NCI-H2107 treated with DMSO at 0.1 percent for 48 hours (cell line): ENCODE measurements around the gene PAX9.
A peak's percentile ranks its signal among the peaks of the same experiment; 100 is the strongest.

Experiments
- DNase-seq: peaks from one replicate; lab custom pipeline; 2025; ENCODE audit not compliant: unreplicated experiment; lab: John Stamatoyannopoulos, UW

PAX9 gene

DNA sequence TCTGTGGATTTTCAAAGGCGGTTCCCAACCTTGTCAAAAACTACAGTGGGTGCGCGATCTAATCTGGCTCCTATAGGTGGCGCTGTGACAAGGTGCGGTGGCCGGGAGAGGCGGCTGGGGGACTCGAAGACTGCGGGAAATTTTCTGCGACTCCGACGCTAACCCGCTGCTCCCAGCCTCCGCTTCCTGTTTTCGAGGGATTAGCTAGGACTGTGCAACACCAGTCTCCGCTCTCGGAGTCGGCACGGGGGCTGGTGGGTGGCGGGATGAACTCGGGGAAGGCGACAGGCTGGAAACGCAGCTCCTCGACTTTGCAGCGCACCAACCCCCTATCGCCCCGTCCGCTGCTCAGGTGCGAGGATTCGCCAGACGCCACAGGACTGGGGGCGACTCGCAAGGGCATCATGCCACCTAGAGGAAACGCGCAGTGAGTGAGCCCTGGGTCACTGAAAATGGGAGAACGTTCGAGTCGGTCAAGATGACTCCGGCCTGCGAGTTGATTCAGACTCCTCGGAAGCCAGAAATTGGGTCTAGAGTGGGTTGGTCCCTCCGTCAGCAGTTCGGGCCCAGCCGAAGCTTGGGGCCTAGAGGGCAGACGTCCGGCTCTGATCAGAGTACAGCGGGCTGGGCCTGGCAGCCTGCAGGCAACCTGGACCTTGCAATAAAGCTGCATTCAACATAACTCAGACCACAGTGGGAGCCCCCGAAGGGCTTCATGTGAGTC, 5.5 kb upstream of the PAX9 start:
- peak; percentile 73 for DNase-seq

DNA sequence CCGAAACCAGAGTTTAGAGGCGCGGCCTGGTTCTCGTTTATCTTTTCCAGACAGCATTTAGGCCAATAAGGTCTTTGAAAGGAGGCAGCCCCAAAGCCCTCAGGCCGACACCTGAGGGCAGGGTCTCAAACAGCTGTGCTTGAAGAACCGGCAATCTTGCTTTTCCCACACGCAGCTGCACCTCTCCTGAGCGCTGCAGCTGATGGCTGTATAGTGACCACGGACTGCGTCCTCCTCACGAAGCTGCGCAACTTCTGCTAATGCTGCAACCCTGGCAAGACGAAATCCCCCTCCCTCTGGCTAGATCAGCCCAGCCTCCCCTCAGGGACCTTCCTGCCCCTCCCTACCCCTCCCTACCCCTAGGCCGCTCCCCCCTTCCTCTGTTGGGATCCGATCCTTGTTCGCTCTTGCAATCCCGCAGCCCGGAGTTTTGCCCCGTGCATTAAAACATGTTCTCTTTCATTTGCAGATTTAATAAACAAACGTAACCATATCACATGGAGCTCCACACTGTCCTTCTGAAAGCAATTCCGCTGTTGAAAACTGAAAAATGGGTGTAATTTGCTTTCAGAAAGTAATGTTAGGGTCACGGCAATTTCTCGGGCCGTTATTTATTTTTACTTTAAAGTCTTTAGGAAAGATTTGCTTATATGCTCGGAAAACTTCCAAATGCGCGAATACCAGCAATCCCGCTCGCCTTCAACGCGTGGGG, 4.8 kb upstream of the PAX9 start:
- no peak for DNase-seq

DNA sequence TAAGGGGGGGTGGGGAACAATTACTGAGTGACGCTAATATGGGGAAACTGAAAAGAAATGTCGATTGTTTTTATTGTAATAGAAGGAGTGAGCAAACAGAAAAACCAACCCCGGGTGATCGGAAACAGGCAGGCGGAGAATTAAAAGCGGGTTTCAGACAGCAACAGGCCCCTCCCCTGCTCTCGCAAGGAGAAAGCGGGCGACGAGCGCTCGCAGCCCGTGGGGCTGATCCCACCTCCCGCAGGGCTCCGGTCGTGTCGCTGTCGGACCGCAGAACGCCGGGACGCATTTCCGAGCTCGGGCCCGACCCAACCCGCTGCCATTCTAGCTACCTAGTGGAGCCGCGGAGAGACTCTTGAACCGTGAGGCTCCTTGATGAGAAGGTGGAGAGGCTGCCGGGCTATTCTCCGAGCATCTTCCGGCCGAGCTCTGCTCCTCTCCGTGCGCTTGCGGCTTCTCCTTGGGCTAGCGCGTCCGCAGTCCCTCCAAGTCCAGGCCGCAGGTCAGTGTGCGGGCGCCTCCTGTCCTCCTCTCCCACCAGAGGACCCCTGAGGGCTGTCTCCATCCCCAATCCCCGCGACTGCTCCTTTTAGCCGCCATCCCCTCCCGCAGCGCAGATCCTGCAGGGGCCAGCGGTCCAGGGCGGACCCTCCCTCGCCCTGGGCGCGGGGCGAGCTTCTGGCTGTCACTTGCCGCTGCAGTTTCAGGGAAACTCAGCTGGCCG, 4.1 kb upstream of the PAX9 start:
- peak; percentile 16 for DNase-seq

DNA sequence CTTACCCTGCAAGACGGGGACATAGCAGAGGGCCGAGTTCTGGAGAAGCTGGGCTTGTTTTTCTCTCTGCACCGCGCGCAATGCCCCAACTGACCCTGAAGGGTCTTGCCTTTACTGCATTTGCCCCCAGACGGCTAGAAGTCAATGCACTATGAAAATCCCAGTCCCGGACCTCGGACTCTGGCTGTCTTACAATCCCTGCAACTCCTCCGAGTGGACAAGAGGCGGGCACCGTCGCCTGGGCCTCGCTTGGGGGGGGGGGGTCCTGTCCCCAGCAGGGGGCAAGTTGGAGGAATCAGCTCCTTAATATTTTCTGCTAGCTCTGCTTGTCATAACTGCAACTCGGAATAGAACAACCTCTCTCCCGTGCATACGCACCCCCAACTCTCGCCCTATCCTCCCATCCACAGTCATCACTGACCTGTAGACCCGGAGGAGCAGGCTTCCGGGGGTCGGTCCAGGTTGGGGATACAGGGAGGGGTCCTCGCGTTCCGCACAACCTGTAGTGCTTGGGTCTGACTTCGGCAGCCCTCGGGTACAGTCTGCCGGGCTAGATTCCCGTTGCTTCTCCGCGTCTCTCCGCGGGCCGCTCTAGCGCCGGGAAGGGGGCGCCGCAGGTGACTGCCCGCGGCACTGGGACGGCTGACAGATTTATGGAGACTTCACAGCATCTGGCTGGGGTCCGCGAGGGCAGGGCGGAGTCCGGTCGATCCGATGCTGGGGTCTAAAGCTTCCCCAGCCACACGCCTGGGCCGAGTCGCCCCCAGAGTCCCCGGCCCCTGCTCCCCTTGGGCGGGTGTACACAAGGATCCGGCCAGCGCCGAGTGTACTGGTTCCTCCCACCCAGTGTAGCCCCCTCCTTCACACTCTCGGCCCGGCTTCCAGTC, 3.3 kb upstream of the PAX9 start:
- DNase-seq = no peak

DNA sequence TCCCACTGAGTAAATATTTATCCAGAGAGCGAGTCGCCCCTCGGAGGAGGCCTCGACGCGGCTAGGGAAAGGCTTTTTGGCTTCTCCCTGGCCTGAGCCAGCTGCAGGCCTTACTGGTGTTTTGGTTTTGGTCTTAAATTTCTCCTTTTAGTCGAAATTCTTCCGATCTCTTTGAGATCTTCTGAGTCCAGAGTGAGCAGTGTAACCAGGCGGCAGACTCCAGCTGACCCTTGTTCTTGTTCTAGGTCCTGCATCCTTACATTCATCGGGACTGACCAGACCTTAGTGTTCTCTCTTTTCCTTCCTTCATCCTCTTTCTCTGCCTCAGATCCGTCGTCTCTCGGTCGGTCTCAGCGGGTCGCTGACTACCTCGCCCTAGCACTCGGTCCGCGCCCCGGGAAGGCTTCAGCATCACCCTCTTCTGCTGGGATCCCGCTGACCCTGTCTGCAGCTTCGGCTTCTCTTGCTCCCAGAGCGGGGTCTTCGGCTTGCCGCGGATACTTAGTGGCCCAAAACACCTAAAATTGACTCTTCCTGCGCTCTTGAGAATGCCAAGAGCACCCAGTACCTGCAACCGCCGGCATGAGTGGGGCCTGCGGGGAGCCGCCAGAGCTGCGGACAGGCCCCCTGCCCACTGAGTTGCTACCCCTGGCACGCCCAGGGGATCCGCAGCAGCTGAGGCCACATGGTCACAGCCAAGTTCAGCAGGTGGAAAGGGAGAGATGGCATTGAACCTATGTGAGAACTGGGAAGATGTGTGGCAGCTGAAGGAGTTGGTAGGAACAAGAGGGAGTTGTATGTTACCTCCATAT, 2.4 kb upstream of the PAX9 start:
- no peak for DNase-seq

DNA sequence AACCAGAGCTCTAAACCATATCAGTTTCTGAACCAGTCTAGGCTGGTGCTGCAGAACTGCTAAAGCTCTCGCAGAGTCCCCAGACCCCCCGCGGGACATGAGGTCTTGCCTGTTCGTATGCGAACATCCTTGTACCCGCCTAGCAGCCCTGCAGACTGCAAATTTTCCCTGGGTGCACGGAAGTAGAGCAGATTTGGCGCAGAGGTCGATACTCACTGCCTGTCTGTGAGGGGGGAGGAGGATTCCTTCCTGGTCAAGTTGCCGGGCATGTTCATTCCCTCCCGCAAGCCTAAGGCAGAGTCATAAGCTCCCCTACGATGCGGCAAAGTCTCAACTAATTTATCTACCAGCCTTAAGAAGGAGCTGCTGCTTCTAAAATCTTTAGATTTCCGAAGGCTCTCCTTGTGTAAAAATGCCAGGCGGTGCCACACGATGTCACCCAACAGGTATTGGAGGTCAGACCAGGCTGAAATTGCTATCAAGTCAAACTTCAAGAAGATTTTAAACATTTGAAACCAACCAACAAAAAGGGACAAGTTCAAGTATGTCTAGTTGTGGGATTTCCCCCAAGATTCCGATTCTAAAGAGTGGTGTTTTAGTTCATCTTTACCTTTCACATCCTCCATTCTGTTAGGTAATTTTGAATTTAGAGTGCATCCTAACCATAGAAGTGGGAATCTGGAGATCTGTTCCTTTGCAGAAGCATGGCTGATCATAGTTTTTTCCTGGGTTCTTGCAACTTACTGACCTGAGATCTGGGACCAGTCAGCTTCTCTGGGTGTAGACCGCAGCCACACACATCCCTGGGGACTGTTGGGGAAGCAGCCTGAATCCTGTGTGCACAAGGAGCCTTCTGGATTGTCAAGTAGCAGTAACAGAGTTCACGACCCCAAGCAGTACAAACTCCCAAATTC, 1.6 kb upstream of the PAX9 start:
- DNase-seq = peak; percentile 63

DNA sequence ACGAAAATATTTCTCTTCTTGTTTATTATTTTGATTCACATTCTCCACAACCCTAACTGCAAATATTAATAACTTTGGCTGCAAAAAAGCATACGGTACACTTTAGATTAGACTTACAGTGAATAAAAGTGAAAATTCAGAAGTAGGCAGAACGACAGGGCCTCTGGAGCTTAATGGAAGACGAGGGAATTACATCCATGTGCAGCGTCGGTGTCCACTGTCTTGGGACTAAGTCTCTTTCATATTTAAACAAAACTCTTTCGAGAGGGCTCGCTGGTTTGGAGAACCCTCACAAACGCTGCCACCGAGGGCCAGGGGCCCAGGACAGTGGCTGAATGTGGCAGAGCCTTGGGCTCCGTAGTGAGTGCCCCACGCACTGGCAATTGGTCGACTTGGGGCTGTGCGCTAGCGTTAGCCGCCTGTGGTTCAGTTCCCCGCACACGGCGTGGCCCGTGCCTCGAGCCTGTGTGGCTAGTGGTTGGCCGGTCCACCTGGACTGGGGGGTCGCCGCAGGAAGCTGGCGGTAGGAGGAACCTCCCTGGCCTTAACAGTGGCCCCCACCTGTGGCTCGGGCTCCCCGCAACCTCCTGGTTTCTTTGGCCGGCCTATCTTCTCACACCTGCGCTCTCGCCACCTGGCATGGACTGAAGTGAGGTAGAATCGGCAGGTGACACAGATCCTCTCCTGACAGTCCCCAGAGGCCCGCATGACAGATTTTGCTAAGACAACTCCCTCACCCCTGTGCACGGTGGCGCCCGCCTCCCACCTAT, 739 bp upstream of the PAX9 start:
- peak; percentile 98 for DNase-seq

DNA sequence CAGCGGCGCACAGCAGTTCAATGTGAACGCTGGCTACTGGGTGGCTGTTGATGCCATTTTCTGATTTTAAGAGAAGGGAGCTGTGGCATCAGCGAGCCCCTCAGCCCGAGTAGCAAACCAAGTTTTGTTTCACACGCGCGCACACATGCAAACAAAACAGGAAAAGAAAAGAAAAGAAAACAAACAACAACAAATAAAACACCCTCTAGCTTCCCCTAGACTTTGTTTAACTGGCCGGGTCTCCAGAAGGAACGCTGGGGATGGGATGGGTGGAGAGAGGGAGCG, 540 bp downstream of the PAX9 start:
- peak; percentile 71 for DNase-seq

DNA sequence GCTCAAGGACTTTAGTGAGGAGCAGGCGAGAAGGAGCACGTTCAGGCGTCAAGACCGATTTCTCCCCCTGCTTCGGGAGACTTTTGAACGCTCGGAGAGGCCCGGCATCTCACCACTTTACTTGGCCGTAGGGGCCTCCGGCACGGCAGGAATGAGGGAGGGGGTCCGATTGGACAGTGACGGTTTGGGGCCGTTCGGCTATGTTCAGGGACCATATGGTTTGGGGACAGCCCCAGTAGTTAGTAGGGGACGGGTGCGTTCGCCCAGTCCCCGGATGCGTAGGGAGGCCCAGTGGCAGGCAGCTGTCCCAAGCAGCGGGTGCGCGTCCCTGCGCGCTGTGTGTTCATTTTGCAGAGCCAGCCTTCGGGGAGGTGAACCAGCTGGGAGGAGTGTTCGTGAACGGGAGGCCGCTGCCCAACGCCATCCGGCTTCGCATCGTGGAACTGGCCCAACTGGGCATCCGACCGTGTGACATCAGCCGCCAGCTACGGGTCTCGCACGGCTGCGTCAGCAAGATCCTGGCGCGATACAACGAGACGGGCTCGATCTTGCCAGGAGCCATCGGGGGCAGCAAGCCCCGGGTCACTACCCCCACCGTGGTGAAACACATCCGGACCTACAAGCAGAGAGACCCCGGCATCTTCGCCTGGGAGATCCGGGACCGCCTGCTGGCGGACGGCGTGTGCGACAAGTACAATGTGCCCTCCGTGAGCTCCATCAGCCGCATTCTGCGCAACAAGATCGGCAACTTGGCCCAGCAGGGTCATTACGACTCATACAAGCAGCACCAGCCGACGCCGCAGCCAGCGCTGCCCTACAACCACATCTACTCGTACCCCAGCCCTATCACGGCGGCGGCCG, 1.1 kb downstream of the PAX9 start:
- no peak for DNase-seq

DNA sequence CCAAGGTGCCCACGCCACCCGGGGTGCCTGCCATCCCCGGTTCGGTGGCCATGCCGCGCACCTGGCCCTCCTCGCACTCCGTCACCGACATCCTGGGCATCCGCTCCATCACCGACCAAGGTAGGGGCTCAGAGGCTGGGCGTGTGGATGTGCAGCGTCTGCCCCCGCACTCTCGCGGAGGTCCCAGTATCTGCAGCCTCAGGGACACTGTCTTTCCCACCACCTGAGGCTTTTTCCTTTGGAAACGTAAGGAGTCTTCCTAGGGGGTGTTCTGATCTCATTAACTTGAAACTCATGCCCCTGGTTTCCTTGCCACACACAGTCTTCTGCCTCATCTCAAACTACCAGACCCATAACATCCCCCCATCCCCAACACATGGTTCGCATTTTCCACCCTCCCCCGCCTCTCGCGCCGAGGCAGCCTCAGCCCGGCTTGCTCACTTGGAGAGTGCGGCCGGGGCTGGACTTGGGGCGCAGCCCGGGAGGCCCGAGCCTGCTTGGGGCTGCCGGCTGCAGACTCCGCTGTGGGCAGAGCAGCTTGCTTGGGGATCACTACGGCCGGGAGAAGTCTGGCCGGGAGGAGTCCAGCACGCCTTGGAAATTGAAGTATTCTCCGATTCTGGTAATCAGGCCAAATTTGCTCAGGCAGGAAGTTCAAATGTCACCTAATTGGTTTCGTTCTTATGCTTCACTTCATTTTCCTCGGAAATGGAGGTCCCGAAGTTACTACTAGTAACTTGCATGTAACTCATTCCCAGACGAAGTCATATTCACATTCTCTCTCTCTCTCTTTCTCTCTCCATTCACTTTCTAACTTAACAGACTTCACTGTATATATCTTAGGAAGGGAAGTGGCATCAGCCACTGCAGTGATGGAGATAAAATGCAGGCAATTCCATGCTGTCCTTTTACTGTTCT, 2.0 kb downstream of the PAX9 start:
- DNase-seq = peak; percentile 51

DNA sequence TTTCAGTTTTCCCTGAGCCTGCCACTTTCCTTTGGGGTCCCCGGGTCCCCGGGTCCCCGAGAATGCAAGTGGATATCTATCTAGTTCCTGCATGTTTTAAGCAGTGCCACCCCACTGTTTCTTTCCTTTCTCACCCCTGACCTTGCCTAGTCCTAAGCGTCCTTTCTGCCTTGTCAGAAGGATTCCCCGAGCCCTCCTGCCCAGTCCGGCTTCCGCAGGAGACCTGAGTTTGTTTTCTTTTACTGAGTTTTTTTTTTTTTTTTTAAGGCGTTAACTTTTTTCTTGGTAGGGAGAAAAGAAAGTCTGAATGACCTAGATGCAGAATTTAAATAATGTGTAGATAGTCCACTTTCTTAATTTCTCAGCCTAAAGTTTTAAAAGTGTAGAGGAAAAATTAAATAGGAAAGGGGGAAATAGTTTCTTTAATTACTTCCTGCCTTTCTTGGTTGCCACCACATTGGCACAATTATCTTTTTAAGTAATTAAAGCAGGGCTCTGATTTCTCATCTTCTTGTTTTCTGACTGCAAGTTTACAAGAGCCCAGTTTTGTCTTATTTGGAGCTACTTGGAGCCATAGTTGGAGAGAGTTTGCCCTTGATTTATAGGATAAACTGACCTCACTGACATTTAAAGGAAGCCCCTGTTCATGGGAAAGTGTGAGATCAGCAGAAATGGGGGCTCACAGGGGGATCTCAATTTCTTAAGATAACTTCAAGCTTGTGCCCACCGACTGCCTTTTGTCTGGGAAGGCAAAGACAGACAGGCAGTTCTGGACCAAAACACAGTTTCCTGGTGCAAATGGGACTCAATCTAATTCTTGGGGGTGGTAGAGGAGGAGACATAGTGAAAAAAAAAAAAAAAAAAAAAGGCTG, 2.9 kb downstream of the PAX9 start:
- peak; percentile 34 for DNase-seq

DNA sequence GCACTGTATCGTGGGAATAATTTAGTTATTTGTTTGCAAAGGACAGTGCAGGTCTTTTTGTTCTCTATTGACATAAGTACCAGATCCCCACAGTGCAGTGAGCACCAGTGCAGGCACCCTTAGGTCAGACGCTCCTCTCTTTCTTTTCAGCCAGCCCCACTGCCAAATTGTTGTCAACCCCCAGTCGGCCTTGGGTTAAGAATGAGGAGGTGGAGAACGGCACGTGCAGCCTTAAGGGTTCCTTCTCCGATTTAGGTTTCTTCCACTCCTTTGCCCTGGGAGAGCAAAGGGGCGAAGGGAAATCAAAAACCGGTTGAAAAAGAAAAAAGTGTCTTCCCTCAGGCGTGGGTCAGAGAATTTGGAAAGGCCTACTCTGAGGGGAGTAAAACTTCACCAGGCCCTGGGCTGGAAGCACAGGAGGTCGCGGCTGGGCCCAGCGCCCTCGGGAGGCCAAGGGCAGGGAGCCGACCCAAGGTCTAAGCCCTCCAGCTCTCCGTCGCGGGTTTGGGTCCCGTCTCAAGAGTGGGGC, 4.3 kb downstream of the PAX9 start:
- DNase-seq = no peak

DNA sequence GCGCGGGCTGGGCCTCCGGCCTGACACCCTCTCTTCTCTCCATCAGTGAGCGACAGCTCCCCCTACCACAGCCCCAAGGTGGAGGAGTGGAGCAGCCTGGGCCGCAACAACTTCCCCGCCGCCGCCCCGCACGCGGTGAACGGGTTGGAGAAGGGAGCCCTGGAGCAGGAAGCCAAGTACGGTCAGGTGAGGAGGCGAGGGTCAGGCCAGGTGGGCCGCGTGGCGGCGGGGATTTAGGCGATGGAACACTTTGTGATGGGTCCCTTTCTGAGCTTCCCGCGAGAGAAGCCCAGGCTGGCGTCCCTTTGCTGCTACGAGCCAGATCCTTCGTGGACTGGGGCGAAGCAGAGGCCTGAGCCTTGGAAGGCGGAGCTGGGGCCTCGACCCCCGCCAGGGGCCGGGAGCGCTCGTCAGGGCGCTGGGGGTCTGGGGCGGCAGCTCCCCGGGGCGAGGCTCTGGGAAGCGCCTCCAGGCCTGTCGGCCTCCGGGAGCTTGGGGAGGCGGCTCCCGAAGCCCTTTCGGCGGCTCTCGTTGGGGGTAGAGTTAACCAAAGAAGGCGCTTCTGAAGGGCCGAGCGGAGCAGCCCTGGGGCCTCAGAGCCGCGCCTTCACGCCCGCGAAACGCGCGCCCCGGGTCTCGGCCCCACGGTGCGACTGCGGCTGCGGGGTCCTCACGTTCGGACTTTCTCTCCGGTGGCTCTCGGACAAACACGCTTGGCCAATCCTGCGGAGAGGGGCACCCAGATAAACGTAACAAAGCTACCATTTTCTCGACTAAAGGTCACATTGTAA, 5.0 kb downstream of the PAX9 start:
- DNase-seq = no peak

DNA sequence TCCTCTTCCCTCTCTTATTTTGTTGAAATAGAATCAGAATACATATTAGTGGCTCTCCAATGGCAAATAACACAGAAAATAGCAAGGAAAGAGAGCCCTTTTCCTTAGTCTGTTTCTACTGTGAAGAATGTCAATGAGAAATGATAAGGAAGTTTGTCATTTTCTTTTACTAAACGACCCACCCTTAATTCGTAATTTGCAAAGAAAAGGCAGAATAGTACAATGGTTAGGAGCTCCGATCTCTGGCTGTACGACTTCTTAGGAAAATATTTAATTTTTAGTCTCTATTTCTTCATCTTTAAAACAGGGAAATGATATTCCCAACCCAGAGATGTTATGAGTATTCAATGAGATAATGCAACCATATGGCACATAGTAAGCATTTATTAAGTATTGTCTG, 6.0 kb downstream of the PAX9 start:
- DNase-seq = no peak

DNA sequence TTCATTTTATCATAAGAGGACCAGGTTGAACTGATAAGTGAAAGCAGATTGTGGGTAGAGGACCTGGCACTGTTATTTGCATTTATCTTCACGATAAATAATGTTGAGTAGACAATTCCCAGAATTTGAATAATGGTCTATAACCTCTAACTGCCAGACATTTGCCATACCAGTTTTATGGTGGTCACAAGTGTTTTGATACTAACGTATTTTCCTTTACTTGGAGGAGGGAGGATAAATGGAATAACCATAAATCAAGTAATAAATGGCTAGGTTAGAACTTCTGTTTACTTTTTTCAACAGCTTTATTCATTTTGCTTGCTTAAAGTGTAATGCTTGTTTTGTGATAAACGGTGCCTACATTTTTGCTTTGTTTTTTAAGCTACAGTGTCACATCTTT, 9.5 kb downstream of the PAX9 start:
- DNase-seq = no peak
